Gastrocnemius medialis (tissue), 4 donors: ENCODE measurements around the gene ULBP3. TPM values are rescaled to one million over a fixed set of nuclear protein-coding genes. Genes with fewer than 3 reads are reported as not detected.

Experiments used
- ATAC-seq, 2 donors: fragments of 150-250 bp; one replicate each; pipeline ENCODE4 v1.9.1; 2016
- DNase-seq, 2 donors: peaks; one replicate each; pipeline ENCODE4 v3.0.0-alpha.2; 2019
- H3K27ac ChIP-seq, 4 donors: fragments of 200-600 bp; sonication (generic); 1 replicate in 1 of 4; 2 replicates in 3 of 4; pipeline ENCODE4 v1.5.1; 2016 to 2018; ENCODE audit warnings: mild to moderate bottlenecking in 2 of 4, moderate library complexity in 1 of 4
- H3K27me3 ChIP-seq, 3 donors: fragments of 200-600 bp; sonication (generic) in 2 of 3; 1 replicate in 1 of 3; 2 replicates in 2 of 3; pipeline versions ENCODE4 v1.5.1 to v1.6.0; 2016 to 2019; ENCODE audit warnings: mild to moderate bottlenecking in 1 of 3, moderate library complexity in 1 of 3
- H3K36me3 ChIP-seq, 2 donors: fragments of 200-600 bp; sonication (generic) in 1 of 2; one replicate each; pipeline ENCODE4 v1.5.1; 2017 to 2018
- H3K4me1 ChIP-seq, 2 donors: fragments of 200-600 bp; sonication (generic) in 1 of 2; one replicate each; pipeline ENCODE4 v1.5.1; 2016 to 2017; ENCODE audit warnings: mild to moderate bottlenecking in 2 of 2
- H3K4me3 ChIP-seq, 4 donors: fragments of 200-600 bp; sonication (generic) in 3 of 4; 1 replicate in 1 of 4; 2 replicates in 3 of 4; pipeline ENCODE4 v1.5.1; 2016 to 2019; ENCODE audit warnings: mild to moderate bottlenecking in 2 of 4
- H3K9me3 ChIP-seq, 3 donors: fragments of 200-600 bp; sonication (generic) in 2 of 3; 1 replicate in 1 of 3; 2 replicates in 2 of 3; pipeline ENCODE4 v1.5.1; 2016 to 2019
- CTCF ChIP-seq, 5 experiments: fragments of 450-650 bp in 3 of 5; fragments of 200-600 bp in 2 of 5; sonication (generic) in 2 of 5; IDR thresholded peaks in 4 of 5; conservative IDR thresholded peaks in 1 of 5; 1 replicate in 4 of 5; 2 replicates in 1 of 5; pipeline ENCODE4 v1.5.1; 2016 to 2019; ENCODE audit warnings: antibody characterized with exemption in 5 of 5, mild to moderate bottlenecking in 3 of 5, moderate library complexity in 3 of 5
- POLR2A ChIP-seq, 2 donors: fragments of 450-650 bp; IDR thresholded peaks; one replicate each; pipeline ENCODE4 v1.6.1; 2017; ENCODE audit warnings: antibody characterized with exemption in 2 of 2, mild to moderate bottlenecking in 2 of 2, moderate library complexity in 2 of 2
- in situ Hi-C, 4 donors: fragments of 200-750 bp; cut with MboI; loops; one replicate each; pipeline versions ENCODE4 v1.15.0 to v1.8.0; 2017; ENCODE audit warnings: low sequenced_read_pairs in 4 of 4
- intact Hi-C: fragments of 100-400 bp; cut with DNase I; formaldehyde crosslinking; loops from one replicate; pipeline ENCODE4 v1.15.1; 2023; ENCODE audit warnings: low total_unique reads
- total RNA-seq, 4 donors: library from RNA; depleted of rRNA; stranded (reverse); fragments of >200 nt; gene quantifications; one replicate each; pipeline versions ENCODE4 v1.1.0 to v1.2.3, GENCODE V29; 2016

Gene ULBP3
- total RNA-seq, 4 donors from 2014 or later = 1.1 TPM; not detected in 3

GRCh38 chr6:150046943-150047342 lies 22.0 kb downstream of the ULBP3 start:
- Histone ChIP-seq H3K4me1 (no peaks in the 10 kb centered on the region), H3K9me3 (no peaks in the 10 kb centered on the region), H3K36me3 (no peaks in the 10 kb centered on the region), H3K4me3 (no peak overlapping the region), H3K27me3 (no peaks in the 10 kb centered on the region), H3K27ac (no peak overlapping the region)
- intact Hi-C loops = no loop called here
- no peak for DNase-seq
- ATAC-seq = no peak
- in situ Hi-C loops = no loop called here
- TF ChIP-seq POLR2A (IDR thresholded peaks at IDR 0.05) (no peak), CTCF (IDR thresholded peaks at IDR 0.05 in 4 of 5, conservative IDR thresholded peaks at IDR 0.05 in 1 of 5) (no peak)

GRCh38 chr6:150044621-150045145 lies 24.2 kb downstream of the ULBP3 start:
- H3K27me3 ChIP-seq = peaks cover 1 to 14% (median 7%) of the 10 kb centered on the region in 3 donors

GRCh38 chr6:150043501-150044412 lies 25.2 kb downstream of the ULBP3 start:
- H3K9me3 ChIP-seq = no peaks in the 10 kb centered on the region
- in situ Hi-C loops = no loop called here
- ATAC-seq (no peak), DNase-seq (no peak)
- peaks cover 10 to 23% (median 16%) of the 10 kb centered on the region in 3 donors for H3K27me3 ChIP-seq
- H3K4me1 ChIP-seq = no peaks in the 10 kb centered on the region
- TF ChIP-seq CTCF (IDR thresholded peaks at IDR 0.05 in 4 of 5, conservative IDR thresholded peaks at IDR 0.05 in 1 of 5) (no peak), POLR2A (IDR thresholded peaks at IDR 0.05) (no peak)
- no peaks in the 10 kb centered on the region for H3K36me3 ChIP-seq
- no peak overlapping the region for H3K27ac ChIP-seq
- intact Hi-C loops = no loop called here
- H3K4me3 ChIP-seq = no peak overlapping the region

More at GRCh38 chr6:150044621-150045145, 24.2 kb downstream of the ULBP3 start:
- ATAC-seq (no peak), DNase-seq (no peak)
- Histone ChIP-seq H3K27ac (no peak overlapping the region), H3K4me3 (no peak overlapping the region), H3K9me3 (no peaks in the 10 kb centered on the region), H3K4me1 (no peaks in the 10 kb centered on the region), H3K36me3 (no peaks in the 10 kb centered on the region)
- intact Hi-C loops = no loop called here
- in situ Hi-C loops = no loop called here
- TF ChIP-seq CTCF (IDR thresholded peaks at IDR 0.05 in 4 of 5, conservative IDR thresholded peaks at IDR 0.05 in 1 of 5) = no peak
- TF ChIP-seq POLR2A (IDR thresholded peaks at IDR 0.05) = no peak

- Histone ChIP-seq H3K4me3 (no peak overlapping the region), H3K9me3 (no peaks in the 10 kb centered on the region), H3K27me3 (peaks cover 17 to 30% (median 23%) of the 10 kb centered on the region in 3 donors), H3K36me3 (no peaks in the 10 kb centered on the region), H3K4me1 (peaks cover 0 to 5% of the 10 kb centered on the region in 2 donors), H3K27ac (no peak overlapping the region)
- ATAC-seq = no peak
- DNase-seq = no peak
- in situ Hi-C loops = no loop called here
- intact Hi-C loops = no loop called here
- TF ChIP-seq POLR2A (IDR thresholded peaks at IDR 0.05) = no peak
- no peak for TF ChIP-seq CTCF (IDR thresholded peaks at IDR 0.05 in 4 of 5, conservative IDR thresholded peaks at IDR 0.05 in 1 of 5)
These were observed 25.8 kb downstream of the ULBP3 start for GRCh38 chr6:150043096-150043495.
